Activated naive CD4-positive, alpha-beta T cell treated with anti-CD3 and anti-CD28 coated beads for 36 hours (primary cell): ENCODE data around the gene FAM216B. TPM values are rescaled to one million over a fixed set of nuclear protein-coding genes. Genes with fewer than 3 reads are reported as not detected.
A peak's percentile ranks its signal among the peaks of the same experiment; 100 is the strongest.
"Not testable (repeated sequence)": the region's sequence is repeated elsewhere in the genome, so short reads cannot be mapped to it uniquely, and the experiment has no call there.

Experiments
- CTCF ChIA-PET: fragments of 350-600 bp; sonication (Branson Sonifier 250); formaldehyde crosslinking; loops from one replicate; lab custom pipeline; 2021; ENCODE audit warnings: antibody characterized with exemption; lab: Charles Lee
- DNase-seq: peaks from one replicate; pipeline ENCODE4 v3.0.0-alpha.2; 2020
- H3K27ac Mint-ChIP-seq: one replicate; pipeline ENCODE4 v1.8.0; 2021; ENCODE audit warnings: mild to moderate bottlenecking, mixed read lengths
- H3K27me3 Mint-ChIP-seq: one replicate; pipeline ENCODE4 v1.8.0; 2021; ENCODE audit warnings: low read depth, mixed read lengths
- H3K36me3 Mint-ChIP-seq: one replicate; pipeline ENCODE4 v1.8.0; 2021; ENCODE audit warnings: low read depth, mixed read lengths
- H3K4me1 Mint-ChIP-seq: one replicate; pipeline ENCODE4 v1.8.0; 2021; ENCODE audit warnings: low read depth, mixed read lengths
- H3K4me3 Mint-ChIP-seq: one replicate; pipeline ENCODE4 v1.8.0; 2021; ENCODE audit warnings: mild to moderate bottlenecking, moderate library complexity, mixed read lengths
- H3K9me3 Mint-ChIP-seq: one replicate; pipeline ENCODE4 v1.8.0; 2021; ENCODE audit warnings: mixed read lengths
- intact Hi-C: fragments of 100-400 bp; cut with micrococcal nuclease; formaldehyde crosslinking; loops from one replicate; pipeline ENCODE4 v1.15.1; 2023
- total RNA-seq, 2 experiments: library from RNA; stranded (reverse); gene quantifications; one replicate each; pipeline ENCODE4 v1.2.3, GENCODE V29; 2021

Gene FAM216B
- total RNA-seq, 2 experiments from 2014 or later, result not detected

DNA sequence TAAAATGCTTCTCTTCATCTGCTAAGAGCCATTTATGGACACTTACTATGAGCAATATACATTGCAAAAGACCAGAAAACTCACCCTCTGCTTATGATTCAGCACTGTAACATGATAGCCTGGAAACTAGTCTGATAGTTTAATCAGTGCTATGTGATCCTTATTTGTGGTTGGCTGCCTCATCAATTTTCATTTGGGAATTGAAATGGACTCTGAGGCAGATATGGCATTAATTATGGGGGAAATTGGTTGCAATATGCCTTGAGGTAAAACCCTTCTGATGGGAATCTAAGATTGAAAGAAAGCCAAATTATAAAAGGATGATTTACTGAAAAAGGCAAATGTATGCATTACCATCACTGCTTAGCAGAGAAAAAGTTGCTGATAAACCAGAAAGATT is 33.5 kb downstream of the FAM216B start:
- Mint-ChIP-seq H3K27ac (no peak overlapping the region), H3K9me3 (peaks cover 5% of the 10 kb centered on the region), H3K27me3 (peaks cover 23% of the 10 kb centered on the region), H3K4me3 (no peak overlapping the region), H3K36me3 (no peaks in the 10 kb centered on the region), H3K4me1 (no peaks in the 10 kb centered on the region)
- DNase-seq, result no peak
- intact Hi-C loops, result loop anchor here (10.0 kb wide), 1 partner anchor 480 kb away; no protein-coding TSS in a partner anchor
- CTCF ChIA-PET, result no interaction called here

DNA sequence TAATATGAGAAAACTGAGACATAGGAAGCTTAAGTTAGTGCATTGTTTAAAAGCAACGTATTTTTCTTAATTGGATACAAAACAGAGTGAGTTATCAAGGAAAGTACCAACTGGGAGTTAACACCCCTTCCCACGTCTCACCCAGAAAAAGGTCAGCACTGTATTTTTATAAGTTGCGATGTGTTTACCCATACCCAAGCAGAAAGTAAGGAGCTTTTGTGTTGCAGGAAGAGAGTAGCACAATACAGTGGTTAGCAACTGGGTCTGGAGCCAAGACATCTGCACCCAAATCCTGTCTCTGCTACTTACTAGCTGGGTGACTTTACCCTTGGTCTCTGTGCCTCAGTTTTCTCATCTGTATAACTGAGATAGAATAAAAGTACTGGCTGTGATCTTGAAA is 34.3 kb downstream of the FAM216B start:
- Mint-ChIP-seq H3K27ac (no peak overlapping the region), H3K27me3 (peaks cover 23% of the 10 kb centered on the region), H3K36me3 (no peaks in the 10 kb centered on the region), H3K9me3 (peaks cover 5% of the 10 kb centered on the region), H3K4me1 (no peaks in the 10 kb centered on the region), H3K4me3 (no peak overlapping the region)
- CTCF ChIA-PET, result interaction anchor here (0.6 kb wide), 1 partner anchor 12 kb away, joined by 3 read pairs; no protein-coding TSS in a partner anchor
- intact Hi-C loops, result loop anchor here (10.0 kb wide), 1 partner anchor 481 kb away; no protein-coding TSS in a partner anchor
- no peak for DNase-seq

DNA sequence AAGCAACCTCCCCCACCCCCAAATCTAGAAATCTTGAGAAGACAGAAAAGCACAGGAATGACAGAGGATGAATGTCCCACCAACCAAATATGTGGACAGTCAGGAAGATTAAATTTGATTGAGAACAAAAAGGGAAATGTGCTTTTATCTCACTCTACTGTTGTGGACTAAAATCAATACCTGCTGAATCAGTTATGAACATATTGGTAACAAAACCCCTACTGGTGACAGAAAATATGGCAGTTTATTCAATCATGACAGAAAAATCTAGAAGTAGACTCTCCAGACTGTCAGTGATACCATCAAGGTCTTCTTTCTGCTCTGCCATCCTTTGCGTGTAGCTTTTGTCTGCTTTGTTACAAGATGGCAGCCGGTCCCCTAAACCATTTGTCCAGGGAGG is 35.2 kb downstream of the FAM216B start:
- Mint-ChIP-seq H3K27ac (no peak overlapping the region), H3K9me3 (peaks cover 5% of the 10 kb centered on the region), H3K36me3 (no peaks in the 10 kb centered on the region), H3K27me3 (peaks cover 17% of the 10 kb centered on the region), H3K4me1 (no peaks in the 10 kb centered on the region), H3K4me3 (no peak overlapping the region)
- no peak for DNase-seq
- intact Hi-C loops, result loop anchor here (10.0 kb wide), 1 partner anchor 482 kb away; no protein-coding TSS in a partner anchor
- CTCF ChIA-PET, result no interaction called here

DNA sequence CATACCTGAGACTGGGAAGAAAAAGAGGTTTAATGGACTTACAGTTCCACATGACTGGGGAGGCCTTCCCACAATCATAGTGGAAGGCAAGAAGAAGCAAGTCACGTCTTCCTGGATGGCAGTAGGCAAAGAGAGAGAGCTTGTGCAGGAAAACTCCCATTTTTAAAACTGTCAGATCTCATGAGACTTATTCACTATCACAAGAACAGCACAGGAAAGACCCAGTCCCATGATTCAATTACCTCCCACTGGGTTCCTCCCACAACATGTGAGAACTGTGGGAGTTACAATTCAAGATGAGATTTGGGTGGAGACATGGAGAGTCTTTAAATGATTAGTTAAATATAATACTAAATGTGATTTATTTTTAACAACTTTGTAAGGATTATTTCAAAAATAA is 38.3 kb downstream of the FAM216B start:
- H3K36me3 Mint-ChIP-seq, DNase-seq, H3K27ac Mint-ChIP-seq, H3K4me3 Mint-ChIP-seq, H3K9me3 Mint-ChIP-seq, CTCF ChIA-PET, H3K4me1 Mint-ChIP-seq: not testable (repeated sequence)
- peaks cover 14% of the 10 kb centered on the region for H3K27me3 Mint-ChIP-seq
- intact Hi-C loops, result loop anchor here (10.0 kb wide), 1 partner anchor 485 kb away; no protein-coding TSS in a partner anchor

DNA sequence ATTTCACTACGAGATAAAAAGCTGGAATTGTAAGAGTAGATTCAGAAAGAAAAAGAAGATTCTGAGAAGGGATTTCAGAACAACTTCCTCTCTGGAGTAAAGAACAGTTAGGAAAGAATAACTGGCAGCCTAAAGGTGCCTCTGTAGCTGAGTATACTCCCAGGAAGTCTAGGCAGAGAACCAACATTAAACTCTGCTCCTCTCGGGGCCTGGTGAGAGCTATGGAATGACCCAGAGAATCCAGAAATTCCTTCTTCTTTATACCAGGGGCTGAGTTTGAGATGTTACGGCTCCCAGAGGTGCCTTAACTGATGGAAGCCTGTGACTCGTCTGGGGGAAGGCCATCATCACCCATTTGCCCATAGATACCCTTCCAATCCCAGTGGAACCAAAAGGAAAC is 39.1 kb downstream of the FAM216B start:
- Mint-ChIP-seq H3K9me3 (peaks cover 5% of the 10 kb centered on the region), H3K27ac (no peak overlapping the region), H3K4me3 (no peak overlapping the region), H3K36me3 (no peaks in the 10 kb centered on the region), H3K4me1 (no peaks in the 10 kb centered on the region), H3K27me3 (peaks cover 15% of the 10 kb centered on the region)
- intact Hi-C loops, result no loop called here
- no peak for DNase-seq
- CTCF ChIA-PET, result interaction anchor here (1.1 kb wide), 1 partner anchor 225 kb away, joined by 3 read pairs; no protein-coding TSS in a partner anchor

DNA sequence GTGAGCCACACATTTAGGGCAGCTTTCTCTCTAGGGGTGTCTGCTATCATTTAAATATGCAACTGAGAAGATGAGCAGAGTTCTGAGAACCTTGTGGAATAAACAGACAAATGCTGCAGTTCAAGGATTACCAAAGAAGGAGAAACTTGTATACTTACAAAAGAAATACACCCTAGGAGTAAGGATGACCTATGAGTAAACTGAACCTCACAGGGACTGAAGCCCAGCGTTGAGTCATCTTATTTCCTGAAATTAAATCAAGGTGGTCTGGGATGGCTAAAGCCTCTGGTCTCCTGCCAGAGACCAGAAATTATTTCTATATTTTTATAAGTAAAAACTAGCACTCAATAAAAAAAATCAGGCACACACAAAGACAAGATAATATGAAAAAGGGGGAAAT is 40.1 kb downstream of the FAM216B start:
- H3K9me3 Mint-ChIP-seq, result peaks cover 5% of the 10 kb centered on the region
- no peaks in the 10 kb centered on the region for H3K4me1 Mint-ChIP-seq
- H3K4me3 Mint-ChIP-seq, result no peak overlapping the region
- intact Hi-C loops, result no loop called here
- peaks cover 13% of the 10 kb centered on the region for H3K27me3 Mint-ChIP-seq
- CTCF ChIA-PET, result interaction anchor here (1.1 kb wide), 1 partner anchor 226 kb away, joined by 3 read pairs; no protein-coding TSS in a partner anchor
- H3K27ac Mint-ChIP-seq, result no peak overlapping the region
- no peaks in the 10 kb centered on the region for H3K36me3 Mint-ChIP-seq
- no peak for DNase-seq

DNA sequence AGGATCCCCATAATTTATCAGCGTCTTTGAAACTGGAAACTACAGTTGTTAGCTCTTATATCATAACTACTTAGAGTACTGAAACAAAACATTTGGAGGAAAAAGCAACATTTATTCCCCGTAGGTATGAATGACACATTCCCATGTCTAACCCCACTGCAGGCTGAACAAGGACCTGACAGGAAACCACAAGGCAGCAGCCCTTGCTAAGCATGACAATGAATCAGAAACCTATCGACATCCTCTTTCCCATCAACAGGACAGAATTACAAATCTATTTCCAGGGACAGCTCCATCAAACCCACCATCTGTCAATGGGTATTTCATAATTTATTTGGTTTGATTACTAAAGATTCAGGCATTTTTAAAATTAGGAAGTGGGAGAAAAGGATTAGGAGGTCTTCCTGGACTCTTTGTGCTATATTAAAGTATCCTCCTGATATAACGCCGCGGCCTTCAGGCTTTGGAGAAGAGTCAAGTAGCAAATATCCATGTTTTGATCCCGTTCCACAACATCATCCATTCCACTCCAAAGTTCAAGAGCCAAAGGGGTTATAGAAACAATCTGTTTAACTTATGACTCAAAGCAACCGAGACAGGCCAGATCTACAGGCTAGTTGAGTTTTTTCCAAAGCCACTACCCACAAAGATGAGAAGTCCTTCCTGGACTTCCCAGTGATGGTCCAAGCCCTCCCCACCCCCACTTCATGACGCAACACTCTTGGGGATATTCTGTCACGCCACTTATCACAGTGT is 51.1 kb downstream of the FAM216B start:
- Mint-ChIP-seq H3K4me3 (no peak overlapping the region), H3K27ac (no peak overlapping the region), H3K4me1 (peaks cover 3% of the 10 kb centered on the region), H3K27me3 (peaks cover 5% of the 10 kb centered on the region), H3K36me3 (no peaks in the 10 kb centered on the region), H3K9me3 (no peaks in the 10 kb centered on the region)
- DNase-seq, result peak; percentile 10
- CTCF ChIA-PET, result no interaction called here
- intact Hi-C loops, result no loop called here

DNA sequence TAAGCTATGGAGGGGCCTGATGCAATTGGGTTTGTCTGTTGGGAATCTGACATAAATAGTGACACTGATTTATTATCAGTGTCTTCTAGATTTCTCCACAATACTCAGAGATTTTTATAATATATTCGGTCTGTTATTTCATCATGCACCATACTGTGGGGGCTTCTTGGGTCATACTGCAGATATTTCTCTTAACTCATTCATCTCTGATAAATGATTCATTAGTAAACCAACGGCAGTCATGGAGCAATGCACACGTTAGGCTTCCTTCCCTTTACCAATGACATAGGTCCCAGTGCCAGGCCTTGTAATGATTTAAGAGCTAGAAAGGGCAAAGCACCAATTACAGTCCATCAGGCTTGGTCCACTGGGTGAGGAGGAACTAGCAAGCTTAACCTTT is 53.6 kb downstream of the FAM216B start:
- Mint-ChIP-seq H3K36me3 (no peaks in the 10 kb centered on the region), H3K27me3 (peaks cover 5% of the 10 kb centered on the region), H3K27ac (no peak overlapping the region), H3K4me1 (peaks cover 3% of the 10 kb centered on the region), H3K4me3 (no peak overlapping the region), H3K9me3 (no peaks in the 10 kb centered on the region)
- intact Hi-C loops, result no loop called here
- CTCF ChIA-PET, result no interaction called here
- DNase-seq, result no peak

DNA sequence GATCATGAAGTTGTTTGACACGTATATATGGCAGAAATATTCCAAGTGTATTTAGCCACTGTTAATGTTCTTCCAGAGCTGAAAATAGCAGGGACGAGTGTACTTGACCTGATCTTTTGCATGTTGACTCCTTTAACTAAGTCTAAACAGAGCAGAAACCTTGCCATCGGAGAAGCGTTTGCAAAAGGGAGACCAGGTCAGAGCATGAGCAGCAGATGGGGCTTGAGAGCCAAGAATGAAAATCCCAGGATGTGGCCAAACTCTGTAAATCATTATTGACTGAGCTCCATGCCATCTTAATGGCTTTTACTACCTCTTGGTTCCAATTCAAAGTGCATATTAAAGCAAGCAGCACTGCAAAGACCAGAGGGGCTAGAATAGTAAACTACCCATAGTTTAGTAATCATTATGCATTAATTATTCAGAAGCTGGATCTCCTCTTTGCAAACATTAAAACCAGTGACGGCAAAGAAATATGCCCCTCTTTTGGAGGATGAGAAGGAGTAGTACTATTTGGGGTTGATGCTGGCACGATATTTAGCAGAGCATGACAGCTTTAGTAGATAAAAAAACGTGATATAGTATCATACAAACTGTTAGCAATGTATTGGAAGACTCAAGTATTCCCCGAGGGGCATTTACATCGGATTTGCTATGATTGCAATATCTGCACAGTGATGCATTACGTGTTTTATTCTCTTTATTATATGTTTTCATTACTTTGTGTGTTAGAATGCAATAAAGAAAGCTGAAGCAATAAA is 55.7 kb downstream of the FAM216B start:
- H3K36me3 Mint-ChIP-seq, result no peaks in the 10 kb centered on the region
- no peak for DNase-seq

More for the DNA sequence above, 55.7 kb downstream of the FAM216B start:
- CTCF ChIA-PET, result interaction anchor here (0.5 to 0.7 kb wide), 3 partner anchors 19 to 360 kb away, joined by 4 read pairs; no protein-coding TSS in a partner anchor
- Mint-ChIP-seq H3K27me3 (no peaks in the 10 kb centered on the region), H3K4me3 (no peak overlapping the region), H3K27ac (no peak overlapping the region), H3K9me3 (no peaks in the 10 kb centered on the region), H3K4me1 (peaks cover 2% of the 10 kb centered on the region)
- intact Hi-C loops, result no loop called here

Other genes with a start within 250 kb of the FAM216B start
- under 1 TPM; 0.27 to 0.33 TPM for gene TNFSF11, start 207.4 kb upstream of the FAM216B start, total RNA-seq
- 10 to 100 TPM; 17.4 to 19.8 TPM for gene EPSTI1, start 210.7 kb downstream of the FAM216B start, total RNA-seq
- gene DNAJC15, start 242.0 kb downstream of the FAM216B start, total RNA-seq, result 10 to 100 TPM; 14.5 to 16.8 TPM